Measurements from ENCODE around the gene CDCA5. TPM values are rescaled to one million over a fixed set of nuclear protein-coding genes. Genes with fewer than 3 reads are reported as not detected.

The CDCA5 gene
- 0.26 and 3.0 TPM in 2 replicates for total RNA-seq
- 4.6 and 18.1 TPM in 2 replicates for polyA plus RNA-seq
- 6.3 and 23.6 TPM in 2 replicates for polyA plus RNA-seq (2012)
- 22.0 and 42.4 TPM in 2 replicates for polyA minus RNA-seq (ENCODE audit: low replicate concordance)

- Histone ChIP-seq H3K9ac (ENCODE audit: insufficient read depth, low read length) (peak within 1 kb of the TSS; percentile 95), H3K36me3 (ENCODE audit: control insufficient read depth, insufficient read depth, low read length) (peaks cover 18% of the 10 kb centered on the region), H3K79me2 (ENCODE audit: control insufficient read depth, insufficient read depth, low read length) (peaks cover 41% of the 10 kb centered on the region), H3K4me2 (ENCODE audit: extremely low read depth, insufficient read depth, low read length) (peak within 1 kb of the TSS; percentile 98), H3K4me1 (ENCODE audit: control insufficient read depth, extremely low read depth, insufficient read depth, low read length) (peaks cover 11% of the 10 kb centered on the region), H4K20me1 (ENCODE audit: control insufficient read depth, extremely low read depth, insufficient read depth, low read length) (no peaks in the 10 kb centered on the region), H3K27me3 (ENCODE audit: control insufficient read depth, insufficient read depth, low read length) (no peaks in the 10 kb centered on the region), H3K4me3 (replicated peaks in 1 of 4; ENCODE audit: control extremely low read depth in 1 of 4, insufficient read depth in 1 of 4, low read depth in 3 of 4, low read length in 4 of 4) (peak within 1 kb of the TSS; percentile 71 to 91 (median 84)), H3K9me3 (ENCODE audit: control insufficient read depth, insufficient read depth, low read depth, low read length) (no peaks in the 10 kb centered on the region), H2AFZ (ENCODE audit: low read length) (peak within 1 kb of the TSS; percentile 88), H3K27ac (ENCODE audit: insufficient read depth, low read length) (peak within 1 kb of the TSS; percentile 85)
- no peak for TF ChIP-seq EZH2 (IDR thresholded peaks at IDR 0.05; ENCODE audit: low read length, missing control alignments)
- TF ChIP-seq CTCF (conservative IDR thresholded peaks at IDR 0.05 in 1 of 2, IDR thresholded peaks at IDR 0.05 in 1 of 2; ENCODE audit: low read depth in 1 of 2, low read length in 2 of 2): no peak
- DNase-seq (ENCODE audit: low read depth in 2 of 2): peak; percentile 93 to 96
Observed at GRCh38 chr11:65083834-65084597, at the start of gene CDCA5, which contains the start of gene ZFPL1. Gene CDCA5, minus strand, starts transcription at chr11:65084040. Its CDS starts 62 bp downstream, at chr11:65083978. Gene ZFPL1, plus strand, starts transcription at chr11:65084222. Its CDS starts 477 bp downstream, at chr11:65084699.

- no peaks in the 10 kb centered on the region for H3K9me3 ChIP-seq (ENCODE audit: control insufficient read depth, insufficient read depth, low read depth, low read length)
- H3K9ac ChIP-seq (ENCODE audit: insufficient read depth, low read length): peak overlapping the region; percentile 86
- no peaks in the 10 kb centered on the region for H4K20me1 ChIP-seq (ENCODE audit: control insufficient read depth, extremely low read depth, insufficient read depth, low read length)
- peak overlapping the region; percentile 81 for H3K4me2 ChIP-seq (ENCODE audit: extremely low read depth, insufficient read depth, low read length)
- TF ChIP-seq EZH2 (IDR thresholded peaks at IDR 0.05; ENCODE audit: low read length, missing control alignments): no peak
- no peak for TF ChIP-seq CTCF (conservative IDR thresholded peaks at IDR 0.05 in 1 of 2, IDR thresholded peaks at IDR 0.05 in 1 of 2; ENCODE audit: low read depth in 1 of 2, low read length in 2 of 2)
- H3K27me3 ChIP-seq (ENCODE audit: control insufficient read depth, insufficient read depth, low read length): no peaks in the 10 kb centered on the region
- H3K27ac ChIP-seq (ENCODE audit: insufficient read depth, low read length): peak overlapping the region; percentile 95
- H3K36me3 ChIP-seq (ENCODE audit: control insufficient read depth, insufficient read depth, low read length): peaks cover 26% of the 10 kb centered on the region
- DNase-seq (ENCODE audit: low read depth in 2 of 2): no peak
- H2AFZ ChIP-seq (ENCODE audit: low read length): no peak overlapping the region
- peak overlapping the region; percentile 78 to 95 (median 86) for H3K4me3 ChIP-seq (replicated peaks in 1 of 4; ENCODE audit: control extremely low read depth in 1 of 4, insufficient read depth in 1 of 4, low read depth in 3 of 4, low read length in 4 of 4)
- H3K4me1 ChIP-seq (ENCODE audit: control insufficient read depth, extremely low read depth, insufficient read depth, low read length): peaks cover 10% of the 10 kb centered on the region
- peaks cover 25% of the 10 kb centered on the region for H3K79me2 ChIP-seq (ENCODE audit: control insufficient read depth, insufficient read depth, low read length)
Observed at GRCh38 chr11:65132988-65133700, 49.3 kb upstream of the CDCA5 start.

Data from fibroblast of lung (primary cell).